ENCODE results near the gene TTBK2. TPM values are rescaled to one million over a fixed set of nuclear protein-coding genes. Genes with fewer than 3 reads are reported as not detected.

Gene TTBK2
- total and polyA plus RNA-seq, 3 experiments from 2014 or later: 9.3 to 11.4 (median 11.1) TPM

- H3K27ac ChIP-seq (ENCODE audit: low read depth, low read length): no peak overlapping the region
- ChIA-PET POLR2A (no interaction called here), CTCF (interaction anchor here (1.9 to 4.1 kb wide), 2 partner anchors 12 to 220 kb away, joined by 4 to 35 read pairs; no protein-coding TSS in a partner anchor)
- DNase-seq: no peak
- H3K9me3 ChIP-seq (ENCODE audit: low read length): no peaks in the 10 kb centered on the region
- H3K4me3 ChIP-seq (ENCODE audit: low read length): no peak overlapping the region
- Mint-ChIP-seq H3K27me3 (no peaks in the 10 kb centered on the region), H3K4me1 (no peaks in the 10 kb centered on the region), H3K9me3 (no peaks in the 10 kb centered on the region), H3K36me3 (peaks cover 0 to 12% (median 5%) of the 10 kb centered on the region in 3 donors), H3K27ac (peak overlapping the region in 1 of 8 donors; percentile 23), H3K4me3 (no peak overlapping the region)
- H3K4me1 ChIP-seq (ENCODE audit: insufficient read depth, low read length): no peaks in the 10 kb centered on the region
- H3K36me3 ChIP-seq (ENCODE audit: insufficient read depth, low read length): no peaks in the 10 kb centered on the region
- H3K27me3 ChIP-seq (ENCODE audit: insufficient read depth, low read length, poor library complexity, severe bottlenecking): no peaks in the 10 kb centered on the region
These were observed 215.2 kb downstream of the TTBK2 start for GRCh38 chr15:42705336-42705735.

DNA sequence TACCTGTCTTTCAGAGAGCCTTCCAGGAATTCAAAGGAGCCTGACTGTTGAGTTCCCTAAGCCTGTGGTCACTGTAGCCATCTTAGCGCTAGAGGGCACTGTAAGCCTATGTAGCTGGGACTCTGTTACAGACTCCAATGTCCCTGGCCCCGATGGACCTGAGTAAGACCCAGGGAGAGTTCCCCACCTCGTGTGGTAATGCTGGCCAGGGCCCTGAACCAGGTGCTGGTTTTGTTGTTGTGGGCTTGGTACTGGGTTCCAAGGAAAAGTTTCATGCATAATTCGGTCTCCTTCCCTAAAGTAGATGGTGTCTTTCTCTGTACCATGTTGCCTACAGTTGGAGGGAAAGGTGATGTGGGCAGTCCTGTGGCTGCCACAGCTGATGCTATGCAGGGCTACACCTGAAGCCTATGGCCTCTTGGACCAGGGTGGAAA is 216.1 kb downstream of the TTBK2 start:
- ChIA-PET POLR2A (no interaction called here), CTCF (interaction anchor here (1.2 to 4.1 kb wide), 5 partner anchors 13 to 229 kb away, joined by 3 to 35 read pairs (median 4); partner anchors contain the start of gene TTBK2)
- Histone ChIP-seq H3K27ac (ENCODE audit: low read depth, low read length) (no peak overlapping the region), H3K4me3 (ENCODE audit: low read length) (no peak overlapping the region), H3K9me3 (ENCODE audit: low read length) (no peaks in the 10 kb centered on the region), H3K27me3 (ENCODE audit: insufficient read depth, low read length, poor library complexity, severe bottlenecking) (no peaks in the 10 kb centered on the region), H3K4me1 (ENCODE audit: insufficient read depth, low read length) (no peaks in the 10 kb centered on the region), H3K36me3 (ENCODE audit: insufficient read depth, low read length) (no peaks in the 10 kb centered on the region)
- Mint-ChIP-seq H3K9me3 (no peaks in the 10 kb centered on the region), H3K36me3 (peaks cover 0 to 12% (median 5%) of the 10 kb centered on the region in 3 donors), H3K4me1 (no peaks in the 10 kb centered on the region), H3K27me3 (no peaks in the 10 kb centered on the region), H3K27ac (no peak overlapping the region), H3K4me3 (no peak overlapping the region)
- peak; percentile 20 to 66 (median 41) for DNase-seq

- peak overlapping the region in 1 of 8 donors; percentile 42 for H3K27ac Mint-ChIP-seq
- Histone ChIP-seq H3K27me3 (ENCODE audit: insufficient read depth, low read length, poor library complexity, severe bottlenecking) (no peaks in the 10 kb centered on the region), H3K36me3 (ENCODE audit: insufficient read depth, low read length) (no peaks in the 10 kb centered on the region), H3K9me3 (ENCODE audit: low read length) (no peaks in the 10 kb centered on the region), H3K4me3 (ENCODE audit: low read length) (no peak overlapping the region), H3K27ac (ENCODE audit: low read depth, low read length) (no peak overlapping the region), H3K4me1 (ENCODE audit: insufficient read depth, low read length) (no peaks in the 10 kb centered on the region)
- ChIA-PET CTCF (no interaction called here), POLR2A (no interaction called here)
- no peak overlapping the region for H3K4me3 Mint-ChIP-seq
- peaks cover 0 to 29% (median 6%) of the 10 kb centered on the region in 3 donors for H3K36me3 Mint-ChIP-seq
- peaks cover under 1% of the 10 kb centered on the region in 3 donors for H3K4me1 Mint-ChIP-seq
- DNase-seq: no peak
- no peaks in the 10 kb centered on the region for H3K9me3 Mint-ChIP-seq
- H3K27me3 Mint-ChIP-seq: no peaks in the 10 kb centered on the region
These were observed 224.0 kb downstream of the TTBK2 start for GRCh38 chr15:42696626-42697025.

DNA sequence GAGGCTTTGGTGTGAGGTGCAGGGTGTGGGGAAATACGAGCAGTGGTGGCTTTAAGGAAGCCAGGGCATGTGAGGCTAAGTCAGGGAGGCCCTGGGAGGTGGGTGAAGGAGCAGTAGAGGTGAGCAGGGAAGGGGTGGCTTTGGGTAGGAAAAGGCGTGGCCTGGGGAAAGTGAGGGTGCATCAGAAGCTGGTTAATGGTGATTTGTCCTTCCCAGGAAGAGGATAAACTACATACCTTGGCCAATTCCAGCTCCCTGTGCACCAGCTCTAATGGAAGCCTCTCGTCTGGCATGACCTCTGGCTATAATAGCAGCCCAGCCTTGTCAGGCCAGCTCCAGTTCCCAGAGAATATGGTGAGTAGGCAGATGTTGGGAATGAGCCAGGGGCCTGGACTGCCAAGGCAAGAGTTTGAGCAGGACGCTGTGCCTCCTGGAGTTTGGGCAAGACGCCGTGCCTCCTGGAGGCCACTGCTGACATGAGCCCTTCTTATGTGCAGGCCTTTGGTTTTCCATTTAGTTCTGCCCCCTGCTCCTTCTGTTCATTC is 225.0 kb downstream of the TTBK2 start:
- H3K27me3 ChIP-seq (ENCODE audit: insufficient read depth, low read length, poor library complexity, severe bottlenecking): no peaks in the 10 kb centered on the region
- H3K4me1 ChIP-seq (ENCODE audit: insufficient read depth, low read length): no peaks in the 10 kb centered on the region
- Mint-ChIP-seq H3K9me3 (no peaks in the 10 kb centered on the region), H3K4me1 (peaks cover 5 to 10% (median 7%) of the 10 kb centered on the region in 3 donors), H3K4me3 (no peak overlapping the region), H3K27ac (peak overlapping the region in 2 of 8 donors; percentile 56), H3K36me3 (peaks cover 0 to 26% (median 3%) of the 10 kb centered on the region in 3 donors), H3K27me3 (no peaks in the 10 kb centered on the region)
- H3K9me3 ChIP-seq (ENCODE audit: low read length): no peaks in the 10 kb centered on the region
- DNase-seq: no peak
- ChIA-PET CTCF (no interaction called here), POLR2A (no interaction called here)
- no peak overlapping the region for H3K27ac ChIP-seq (ENCODE audit: low read depth, low read length)
- no peaks in the 10 kb centered on the region for H3K36me3 ChIP-seq (ENCODE audit: insufficient read depth, low read length)
- no peak overlapping the region for H3K4me3 ChIP-seq (ENCODE audit: low read length)

GRCh38 chr15:42694398-42694797 is 226.2 kb downstream of the TTBK2 start:
- ChIA-PET POLR2A (no interaction called here), CTCF (interaction anchor here (0.7 to 1.6 kb wide), 3 partner anchors 8 to 28 kb away, joined by 3 read pairs; no protein-coding TSS in a partner anchor)
- H3K27ac Mint-ChIP-seq: no peak overlapping the region
- H3K36me3 ChIP-seq (ENCODE audit: insufficient read depth, low read length): no peaks in the 10 kb centered on the region
- no peak overlapping the region for H3K4me3 ChIP-seq (ENCODE audit: low read length)
- peaks cover 0 to 26% (median 3%) of the 10 kb centered on the region in 3 donors for H3K36me3 Mint-ChIP-seq
- H3K27me3 Mint-ChIP-seq: no peaks in the 10 kb centered on the region
- no peaks in the 10 kb centered on the region for H3K27me3 ChIP-seq (ENCODE audit: insufficient read depth, low read length, poor library complexity, severe bottlenecking)
- H3K4me1 Mint-ChIP-seq: peaks cover 5 to 14% (median 8%) of the 10 kb centered on the region in 3 donors
- H3K9me3 Mint-ChIP-seq: no peaks in the 10 kb centered on the region
- no peak for DNase-seq
- no peaks in the 10 kb centered on the region for H3K4me1 ChIP-seq (ENCODE audit: insufficient read depth, low read length)
- no peak overlapping the region for H3K4me3 Mint-ChIP-seq
- no peaks in the 10 kb centered on the region for H3K9me3 ChIP-seq (ENCODE audit: low read length)
- H3K27ac ChIP-seq (ENCODE audit: low read depth, low read length): no peak overlapping the region

DNA sequence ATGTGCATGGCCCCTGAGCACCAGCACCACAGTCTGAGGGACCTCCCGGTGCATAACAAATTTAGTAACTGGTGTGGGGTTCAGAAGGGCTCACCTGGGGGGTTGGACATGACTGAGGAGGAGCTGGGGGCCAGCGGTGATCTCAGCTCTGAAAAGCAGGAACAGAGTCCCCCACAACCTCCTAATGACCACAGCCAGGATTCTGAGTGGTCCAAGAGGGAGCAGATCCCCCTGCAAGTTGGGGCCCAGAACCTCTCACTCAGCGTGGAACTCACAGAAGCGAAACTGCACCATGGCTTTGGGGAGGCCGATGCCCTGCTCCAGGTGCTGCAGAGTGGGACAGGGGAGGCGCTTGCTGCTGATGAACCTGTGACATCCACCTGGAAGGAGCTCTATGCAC is 226.6 kb downstream of the TTBK2 start:
- ChIA-PET CTCF (interaction anchor here (0.7 to 1.6 kb wide), 2 partner anchors 8 to 23 kb away, joined by 3 read pairs; no protein-coding TSS in a partner anchor), POLR2A (no interaction called here)
- no peaks in the 10 kb centered on the region for H3K27me3 ChIP-seq (ENCODE audit: insufficient read depth, low read length, poor library complexity, severe bottlenecking)
- H3K9me3 Mint-ChIP-seq: no peaks in the 10 kb centered on the region
- peaks cover 5 to 14% (median 8%) of the 10 kb centered on the region in 3 donors for H3K4me1 Mint-ChIP-seq
- H3K9me3 ChIP-seq (ENCODE audit: low read length): no peaks in the 10 kb centered on the region
- H3K4me1 ChIP-seq (ENCODE audit: insufficient read depth, low read length): no peaks in the 10 kb centered on the region
- H3K27ac Mint-ChIP-seq: peak overlapping the region in 1 of 8 donors; percentile 33
- H3K27ac ChIP-seq (ENCODE audit: low read depth, low read length): no peak overlapping the region
- no peak overlapping the region for H3K4me3 ChIP-seq (ENCODE audit: low read length)
- H3K36me3 ChIP-seq (ENCODE audit: insufficient read depth, low read length): no peaks in the 10 kb centered on the region
- H3K4me3 Mint-ChIP-seq: no peak overlapping the region
- no peaks in the 10 kb centered on the region for H3K27me3 Mint-ChIP-seq
- no peak for DNase-seq
- peaks cover 0 to 24% (median 3%) of the 10 kb centered on the region in 3 donors for H3K36me3 Mint-ChIP-seq

DNA sequence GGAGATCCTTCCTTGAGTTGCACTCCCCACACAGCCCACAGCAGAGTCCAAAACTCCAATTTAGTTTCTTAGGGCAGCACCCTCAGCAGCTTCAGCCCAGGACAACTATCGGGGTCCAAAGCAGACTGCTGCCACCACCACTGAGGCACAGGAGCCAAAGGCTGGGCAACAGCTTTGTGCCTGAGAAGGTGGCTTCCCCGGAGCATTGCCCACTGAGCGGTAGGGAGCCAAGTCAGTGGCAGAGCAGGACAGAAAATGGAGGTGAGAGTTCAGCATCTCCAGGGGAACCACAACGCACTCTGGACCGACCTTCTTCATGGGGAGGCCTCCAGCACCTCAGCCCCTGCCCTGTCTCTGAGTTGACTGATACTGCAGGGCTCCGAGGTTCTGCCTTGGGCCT is 227.1 kb downstream of the TTBK2 start:
- Mint-ChIP-seq H3K9me3 (no peaks in the 10 kb centered on the region), H3K4me1 (peaks cover 5 to 14% (median 8%) of the 10 kb centered on the region in 3 donors), H3K27me3 (no peaks in the 10 kb centered on the region), H3K27ac (no peak overlapping the region), H3K36me3 (peaks cover 0 to 24% (median 3%) of the 10 kb centered on the region in 3 donors), H3K4me3 (no peak overlapping the region)
- CTCF ChIA-PET: interaction anchor here (1.6 kb wide), 1 partner anchor 9 kb away, joined by 3 read pairs; no protein-coding TSS in a partner anchor
- DNase-seq: no peak
- Histone ChIP-seq H3K9me3 (ENCODE audit: low read length) (no peaks in the 10 kb centered on the region), H3K27me3 (ENCODE audit: insufficient read depth, low read length, poor library complexity, severe bottlenecking) (no peaks in the 10 kb centered on the region), H3K4me3 (ENCODE audit: low read length) (no peak overlapping the region), H3K36me3 (ENCODE audit: insufficient read depth, low read length) (no peaks in the 10 kb centered on the region), H3K27ac (ENCODE audit: low read depth, low read length) (no peak overlapping the region), H3K4me1 (ENCODE audit: insufficient read depth, low read length) (no peaks in the 10 kb centered on the region)
- POLR2A ChIA-PET: no interaction called here

DNA sequence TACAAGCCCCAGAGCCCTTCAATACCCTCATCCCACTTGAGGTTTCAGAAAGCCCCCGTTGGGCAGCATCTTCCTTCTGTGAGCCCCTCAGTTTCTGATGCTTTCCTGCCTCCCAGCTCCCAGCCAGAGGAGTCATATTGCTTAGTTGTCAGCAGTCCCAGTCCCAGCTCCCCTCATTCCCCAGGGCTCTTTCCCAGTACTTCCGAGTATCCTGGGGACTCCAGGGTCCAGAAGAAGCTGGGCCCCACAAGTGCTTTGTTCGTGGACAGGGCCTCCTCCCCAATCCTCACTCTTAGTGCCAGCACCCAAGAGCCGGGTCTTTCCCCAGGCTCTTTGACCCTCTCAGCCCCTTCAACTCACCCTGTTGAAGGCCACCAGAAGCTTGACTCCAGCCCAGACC is 227.6 kb downstream of the TTBK2 start:
- peaks cover 5 to 14% (median 8%) of the 10 kb centered on the region in 3 donors for H3K4me1 Mint-ChIP-seq
- CTCF ChIA-PET: interaction anchor here (1.6 kb wide), 1 partner anchor 9 kb away, joined by 3 read pairs; no protein-coding TSS in a partner anchor
- POLR2A ChIA-PET: no interaction called here
- no peaks in the 10 kb centered on the region for H3K4me1 ChIP-seq (ENCODE audit: insufficient read depth, low read length)
- peak overlapping the region in 1 of 8 donors; percentile 43 for H3K27ac Mint-ChIP-seq
- peaks cover 0 to 23% (median 5%) of the 10 kb centered on the region in 3 donors for H3K36me3 Mint-ChIP-seq
- DNase-seq: no peak
- no peaks in the 10 kb centered on the region for H3K9me3 Mint-ChIP-seq
- H3K27me3 ChIP-seq (ENCODE audit: insufficient read depth, low read length, poor library complexity, severe bottlenecking): no peaks in the 10 kb centered on the region
- H3K9me3 ChIP-seq (ENCODE audit: low read length): no peaks in the 10 kb centered on the region
- no peak overlapping the region for H3K27ac ChIP-seq (ENCODE audit: low read depth, low read length)
- no peaks in the 10 kb centered on the region for H3K36me3 ChIP-seq (ENCODE audit: insufficient read depth, low read length)
- H3K27me3 Mint-ChIP-seq: no peaks in the 10 kb centered on the region
- no peak overlapping the region for H3K4me3 Mint-ChIP-seq
- H3K4me3 ChIP-seq (ENCODE audit: low read length): no peak overlapping the region
